Heart left ventricle (tissue), 16 donors: ENCODE measurements around the gene PTPRE. TPM values are rescaled to one million over a fixed set of nuclear protein-coding genes. Genes with fewer than 3 reads are reported as not detected.
A peak's percentile ranks its signal among the peaks of the same experiment; 100 is the strongest.

Experiments used
- ATAC-seq, 4 donors: fragments of 200-7000 bp; cut with Tn5 transposase; one replicate each; pipeline ENCODE4 v1.9.1; 2020 to 2022; ENCODE audit warnings: moderate library complexity in 4 of 4, mild to moderate bottlenecking in 3 of 4, moderate number of reproducible peaks in 1 of 4
- DNase-seq, 5 donors: peaks; one replicate each; pipeline ENCODE4 v3.0.0-alpha.2; 2020
- H3K27ac ChIP-seq, 12 donors: fragments of 200-600 bp; sonication (generic) in 4 of 12; one replicate each; pipeline versions ENCODE4 v1.5.0 to v1.8.0; 2016 to 2022; ENCODE audit warnings: mild to moderate bottlenecking in 2 of 12
- H3K27me3 ChIP-seq, 9 donors: fragments of 200-600 bp; sonication (generic) in 2 of 9; one replicate each; pipeline versions ENCODE4 v1.5.1 to v1.8.0; 2016 to 2022; ENCODE audit warnings: mild to moderate bottlenecking in 3 of 9
- H3K36me3 ChIP-seq, 9 donors: fragments of 200-600 bp; sonication (generic) in 2 of 9; one replicate each; pipeline versions ENCODE4 v1.5.0 to v1.8.0; 2018 to 2022; ENCODE audit warnings: mild to moderate bottlenecking in 2 of 9
- H3K4me1 ChIP-seq, 12 donors: fragments of 200-600 bp; sonication (generic) in 4 of 12; one replicate each; pipeline versions ENCODE4 v1.5.0 to v1.8.0; 2016 to 2022; ENCODE audit warnings: mild to moderate bottlenecking in 3 of 12
- H3K4me3 ChIP-seq, 12 donors: fragments of 200-600 bp; sonication (generic) in 4 of 12; one replicate each; pipeline versions ENCODE4 v1.5.0 to v1.8.0; 2017 to 2022; ENCODE audit warnings: mild to moderate bottlenecking in 9 of 12, moderate library complexity in 4 of 12
- H3K9me3 ChIP-seq, 12 donors: fragments of 200-600 bp; sonication (generic) in 4 of 12; one replicate each; pipeline versions ENCODE4 v1.5.0 to v1.8.0; 2016 to 2022; ENCODE audit warnings: mild to moderate bottlenecking in 1 of 12
- CTCF ChIP-seq, 12 donors: fragments of 200-600 bp; sonication (generic) in 4 of 12; IDR thresholded peaks; one replicate each; pipeline versions ENCODE4 v1.5.0 to v1.8.0; 2018 to 2022; ENCODE audit warnings: antibody characterized with exemption in 12 of 12, mild to moderate bottlenecking in 5 of 12
- POLR2A ChIP-seq, 2 donors: fragments of 450-650 bp; IDR thresholded peaks; one replicate each; pipeline ENCODE4 v1.6.1; 2017; ENCODE audit warnings: antibody characterized with exemption in 2 of 2, mild to moderate bottlenecking in 2 of 2, moderate library complexity in 2 of 2
- WGBS, 4 donors: extraction: QIAGEN DNeasy Blood & Tissue Kit in 2 of 4; methylation state at CpG; one replicate each; pipeline versions ENCODE4 v1.1.5 to v1.1.7; 2013 to 2018; 5-methylcytosine and 5-hydroxymethylcytosine counted together
- intact Hi-C, 10 donors: fragments of 100-400 bp; cut with DNase I; formaldehyde crosslinking; loops; one replicate each; pipeline versions ENCODE4 v1.11.1 to v1.14.2; 2022
- polyA plus RNA-seq, 2 donors: library from polyadenylated mRNA; stranded (reverse); fragments of 200-250 nt; gene quantifications; one replicate each; pipeline ENCODE4 v1.2.3, GENCODE V29; 2013
- total RNA-seq, 9 donors: library from RNA; depleted of rRNA in 2 of 9; stranded (reverse); fragments of >200 nt in 2 of 9; fragmentation: NEBNext Ultra II Directional in 3 of 9; extraction: Animal tissue kit (Norgen Biotek cat#: 25700) in 3 of 9; gene quantifications; one replicate each; pipeline versions ENCODE4 v1.1.0 to v1.2.4, GENCODE V29; 2016 to 2023
- donor health status: ischemic (EF 13 %, LVEDD 7.1; RV severe dilation, severe dysfunction).
- donor health status: healthy with polysubstance abuse.
- donor health status: DM: no; HTN: yes; CAD: no.
- donor health status: DM: no; HTN: no; CAD: no.
- donor health status: ischemic (EF 25% LVEDD 6.9; RV normal size, moderate dysfunction).
- donor health status: ischemic (EF 25% LVEDD 5.7; RV mildly dilated, moderate dysfunction).
- donor health status: healthy.
- donor health status: DM: yes; HTN: yes; CAD: no.
- donor health status: ischemic (EF 35%, LVEDD 5.7; RV mildly dilated, moderate dysfunction).
- donor health status: nonischemic (EF 11% LVEDD 7.7; RV severe dilation, severe dysfunction).
- donor health status: DM: yes; HTN: yes; CAD: no.
- donor health status: PGD.
- donor health status: ischemic (EF 29% LVEDD 5.4; RV normal size, mild dysfunction).
- donor health status: nonischemic (EF 23%, LVEDD 6.1; RV moderate dilation, normal function).

Gene PTPRE
- total and polyA plus RNA-seq, 11 donors: 6.9 to 55.0 (median 24.1) TPM

- peaks cover 3 to 48% (median 23%) of the 10 kb centered on the region in 12 donors for H3K4me1 ChIP-seq
- H3K27me3 ChIP-seq: no peaks in the 10 kb centered on the region
- intact Hi-C loops: no loop called here
- no peaks in the 10 kb centered on the region for H3K9me3 ChIP-seq
- peaks cover 0 to 3% (median 0%) of the 10 kb centered on the region in 9 donors for H3K36me3 ChIP-seq
- no peak for DNase-seq
- TF ChIP-seq POLR2A (IDR thresholded peaks at IDR 0.05) (no peak), CTCF (IDR thresholded peaks at IDR 0.05) (no peak)
- no peak for ATAC-seq
- 82 to 99% (median 90%) methylated on average over 6 of the region's 6 CpGs for WGBS, 4 donors
- H3K4me3 ChIP-seq: no peak overlapping the region
- no peak overlapping the region for H3K27ac ChIP-seq
These were observed 34.1 kb downstream of the PTPRE start for GRCh38 chr10:127940866-127941640.

GRCh38 chr10:127942811-127943210, 35.9 kb downstream of the PTPRE start:
- DNase-seq (no peak), ATAC-seq (no peak)
- 47 to 62% (median 54%) methylated on average over 7 of the region's 7 CpGs for WGBS, 4 donors
- no peaks in the 10 kb centered on the region for H3K36me3 ChIP-seq
- H3K27me3 ChIP-seq: no peaks in the 10 kb centered on the region
- intact Hi-C loops: no loop called here
- H3K27ac ChIP-seq: peak overlapping the region in 2 of 12 donors; percentile 9 to 29
- H3K4me1 ChIP-seq: peaks cover 3 to 48% (median 29%) of the 10 kb centered on the region in 12 donors
- TF ChIP-seq POLR2A (IDR thresholded peaks at IDR 0.05): no peak
- no peak for TF ChIP-seq CTCF (IDR thresholded peaks at IDR 0.05)
- H3K9me3 ChIP-seq: no peaks in the 10 kb centered on the region
- H3K4me3 ChIP-seq: no peak overlapping the region

GRCh38 chr10:127943336-127943910, 36.5 kb downstream of the PTPRE start:
- Histone ChIP-seq H3K4me1 (peaks cover 3 to 47% (median 29%) of the 10 kb centered on the region in 12 donors), H3K4me3 (no peak overlapping the region), H3K9me3 (no peaks in the 10 kb centered on the region), H3K36me3 (no peaks in the 10 kb centered on the region), H3K27me3 (no peaks in the 10 kb centered on the region), H3K27ac (peak overlapping the region in 2 of 12 donors; percentile 9 to 29)
- 76 to 87% (median 79%) methylated on average over 10 of the region's 10 CpGs for WGBS, 4 donors
- DNase-seq: no peak
- no peak for ATAC-seq
- TF ChIP-seq POLR2A (IDR thresholded peaks at IDR 0.05) (no peak), CTCF (IDR thresholded peaks at IDR 0.05) (no peak)
- intact Hi-C loops: no loop called here

GRCh38 chr10:127944256-127944655, 37.4 kb downstream of the PTPRE start:
- no peak overlapping the region for H3K4me3 ChIP-seq
- no peaks in the 10 kb centered on the region for H3K9me3 ChIP-seq
- ATAC-seq: no peak
- H3K27ac ChIP-seq: no peak overlapping the region
- H3K36me3 ChIP-seq: no peaks in the 10 kb centered on the region
- H3K27me3 ChIP-seq: no peaks in the 10 kb centered on the region
- intact Hi-C loops: no loop called here
- no peak for TF ChIP-seq CTCF (IDR thresholded peaks at IDR 0.05)
- TF ChIP-seq POLR2A (IDR thresholded peaks at IDR 0.05): no peak
- peaks cover 3 to 52% (median 31%) of the 10 kb centered on the region in 12 donors for H3K4me1 ChIP-seq
- DNase-seq: no peak
- 83 to 96% (median 89%) methylated on average over 2 of the region's 2 CpGs for WGBS, 4 donors
